ENCODE measurements around the gene NPSR1.
A peak's percentile ranks its signal among the peaks of the same experiment; 100 is the strongest.

Gene NPSR1

GRCh38 chr7:34723866-34724490 lies 66.0 kb downstream of the NPSR1 start:
- no peak for DNase-seq

GRCh38 chr7:34726221-34726620 lies 68.2 kb downstream of the NPSR1 start:
- no peak for DNase-seq

GRCh38 chr7:34727464-34727995 lies 69.5 kb downstream of the NPSR1 start:
- DNase-seq = peak in 2 of 3 experiments; percentile 22 to 61

- DNase-seq = no peak
These were observed 70.1 kb downstream of the NPSR1 start for GRCh38 chr7:34728156-34728555.

GRCh38 chr7:34734771-34735170 lies 76.8 kb downstream of the NPSR1 start:
- DNase-seq = no peak

GRCh38 chr7:34735526-34735925 lies 77.5 kb downstream of the NPSR1 start:
- no peak for DNase-seq

- no peak for DNase-seq
These were observed 81.8 kb downstream of the NPSR1 start for GRCh38 chr7:34739651-34740300.

- DNase-seq = no peak
These were observed 82.8 kb downstream of the NPSR1 start for GRCh38 chr7:34740840-34741239.

GRCh38 chr7:34747176-34747781 lies 89.3 kb downstream of the NPSR1 start:
- DNase-seq = peak; percentile 17 to 77 (median 37)

GRCh38 chr7:34747867-34748727 lies 90.1 kb downstream of the NPSR1 start:
- peak; percentile 53 to 88 (median 63) for DNase-seq

- DNase-seq = no peak
These were observed 90.7 kb downstream of the NPSR1 start for GRCh38 chr7:34748728-34749089.

- peak in 1 of 3 experiments; percentile 18 for DNase-seq
These were observed 91.4 kb downstream of the NPSR1 start for GRCh38 chr7:34749446-34749845.

- DNase-seq = no peak
These were observed 92.2 kb downstream of the NPSR1 start for GRCh38 chr7:34750209-34750608.

- no peak for DNase-seq
These were observed 92.6 kb downstream of the NPSR1 start for GRCh38 chr7:34750636-34751035.

- DNase-seq = no peak
These were observed 94.0 kb downstream of the NPSR1 start for GRCh38 chr7:34751725-34752643.

- DNase-seq = no peak
These were observed 94.9 kb downstream of the NPSR1 start for GRCh38 chr7:34752929-34753328.

- no peak for DNase-seq
These were observed 97.0 kb downstream of the NPSR1 start for GRCh38 chr7:34755008-34755407.

GRCh38 chr7:34756025-34756437 lies 98.0 kb downstream of the NPSR1 start:
- peak in 2 of 3 experiments; percentile 40 to 80 for DNase-seq

- DNase-seq = peak in 2 of 3 experiments; percentile 78 to 97
These were observed 98.7 kb downstream of the NPSR1 start for GRCh38 chr7:34756691-34757090.

GRCh38 chr7:34757570-34758110 lies 99.6 kb downstream of the NPSR1 start:
- DNase-seq = no peak

- DNase-seq = no peak
These were observed 100.1 kb downstream of the NPSR1 start for GRCh38 chr7:34758111-34758601.

All from NCI-H1417 (cell line).